Omental fat pad (tissue), 4 donors: ENCODE results near the gene ABCA6. TPM values are rescaled to one million over a fixed set of nuclear protein-coding genes. Genes with fewer than 3 reads are reported as not detected.

ENCODE experiments used
- ATAC-seq: fragments of 150-250 bp; one replicate; pipeline ENCODE4 v1.9.1; 2016; ENCODE audit warnings: mild to moderate bottlenecking, moderate library complexity; ENCODE audit not compliant: low FRiP score
- DNase-seq: peaks from one replicate; pipeline ENCODE4 v3.0.0-alpha.2; 2019; ENCODE audit warnings: low spot score
- total RNA-seq, 4 donors: library from RNA; depleted of rRNA; stranded (reverse); fragments of >200 nt; gene quantifications; one replicate each; pipeline ENCODE4 v1.1.0, GENCODE V29; 2016
- TF ChIP-seq, protein P1 (sequence below), 3 donors: fragments of 450-650 bp; IDR thresholded peaks; one replicate each; pipeline ENCODE4 v1.5.1; 2016 to 2017; ENCODE audit warnings: antibody characterized with exemption in 3 of 3, mild to moderate bottlenecking in 3 of 3, moderate library complexity in 2 of 3

The ABCA6 gene
- total RNA-seq, 4 donors from 2014 or later = 50.2 to 311 (median 163) TPM

DNA sequence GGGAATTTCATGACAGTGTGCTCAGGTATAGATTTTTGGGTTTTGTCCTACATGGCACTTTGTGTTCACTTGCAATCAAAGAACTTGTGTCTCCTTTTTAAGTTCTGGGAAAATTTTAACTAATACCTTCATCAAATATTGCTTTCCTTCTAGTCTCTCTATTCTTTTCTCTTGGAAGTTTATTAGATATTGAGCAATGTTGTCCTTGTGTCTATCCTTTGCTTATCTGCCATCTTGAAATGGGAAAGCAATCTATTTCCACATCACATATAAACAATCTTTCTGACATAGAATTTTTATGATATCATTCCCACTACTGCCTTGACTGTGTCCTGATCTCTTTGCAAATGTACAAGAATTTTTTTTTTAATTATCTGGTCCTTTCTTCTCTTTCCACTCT, 76.6 kb downstream of the ABCA6 start:
- TF ChIP-seq, protein P1, sequence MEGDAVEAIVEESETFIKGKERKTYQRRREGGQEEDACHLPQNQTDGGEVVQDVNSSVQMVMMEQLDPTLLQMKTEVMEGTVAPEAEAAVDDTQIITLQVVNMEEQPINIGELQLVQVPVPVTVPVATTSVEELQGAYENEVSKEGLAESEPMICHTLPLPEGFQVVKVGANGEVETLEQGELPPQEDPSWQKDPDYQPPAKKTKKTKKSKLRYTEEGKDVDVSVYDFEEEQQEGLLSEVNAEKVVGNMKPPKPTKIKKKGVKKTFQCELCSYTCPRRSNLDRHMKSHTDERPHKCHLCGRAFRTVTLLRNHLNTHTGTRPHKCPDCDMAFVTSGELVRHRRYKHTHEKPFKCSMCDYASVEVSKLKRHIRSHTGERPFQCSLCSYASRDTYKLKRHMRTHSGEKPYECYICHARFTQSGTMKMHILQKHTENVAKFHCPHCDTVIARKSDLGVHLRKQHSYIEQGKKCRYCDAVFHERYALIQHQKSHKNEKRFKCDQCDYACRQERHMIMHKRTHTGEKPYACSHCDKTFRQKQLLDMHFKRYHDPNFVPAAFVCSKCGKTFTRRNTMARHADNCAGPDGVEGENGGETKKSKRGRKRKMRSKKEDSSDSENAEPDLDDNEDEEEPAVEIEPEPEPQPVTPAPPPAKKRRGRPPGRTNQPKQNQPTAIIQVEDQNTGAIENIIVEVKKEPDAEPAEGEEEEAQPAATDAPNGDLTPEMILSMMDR (IDR thresholded peaks at IDR 0.05) = no peak
- DNase-seq (no peak), ATAC-seq (no peak)

DNA sequence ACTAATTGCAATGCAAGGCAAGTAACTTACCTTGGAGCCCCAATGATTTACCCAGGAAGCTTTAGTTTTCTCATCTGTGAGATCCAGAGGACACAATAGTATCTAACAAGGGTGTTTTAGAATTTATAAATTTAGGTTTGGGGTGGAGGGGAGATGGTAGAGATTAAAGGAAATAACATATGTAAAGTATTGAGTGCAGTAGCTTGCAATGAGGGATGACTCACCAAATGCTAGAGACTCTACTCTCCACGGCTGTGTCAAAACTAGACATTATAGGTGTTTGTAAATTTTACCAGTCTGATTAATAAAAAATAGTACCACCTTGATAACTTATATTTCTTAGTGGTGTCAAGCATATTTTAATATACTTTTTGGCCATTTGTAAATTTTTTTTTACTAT, 77.2 kb downstream of the ABCA6 start:
- TF ChIP-seq, protein P1 (IDR thresholded peaks at IDR 0.05) = no peak
- no peak for DNase-seq
- no peak for ATAC-seq

DNA sequence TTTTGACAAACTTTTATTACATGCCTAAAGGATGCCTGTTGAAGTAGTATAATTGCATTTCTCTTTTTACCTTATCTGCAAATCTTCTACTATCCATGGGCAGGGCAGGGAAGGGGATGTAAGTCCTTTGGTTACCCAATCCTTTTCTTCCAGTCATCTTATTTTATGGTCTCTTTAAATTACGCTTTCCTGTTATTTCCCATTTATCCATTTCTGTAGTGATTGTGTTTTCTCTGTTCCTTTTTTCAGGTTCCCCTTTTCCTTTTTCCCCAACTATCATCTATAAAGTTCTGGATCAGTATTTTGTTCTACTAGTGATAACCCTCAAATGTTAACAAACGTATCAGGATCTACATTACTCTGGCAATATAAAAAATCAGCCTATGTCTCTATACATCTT, 77.7 kb downstream of the ABCA6 start:
- ATAC-seq (no peak), DNase-seq (no peak)
- TF ChIP-seq, protein P1 (IDR thresholded peaks at IDR 0.05) = no peak

DNA sequence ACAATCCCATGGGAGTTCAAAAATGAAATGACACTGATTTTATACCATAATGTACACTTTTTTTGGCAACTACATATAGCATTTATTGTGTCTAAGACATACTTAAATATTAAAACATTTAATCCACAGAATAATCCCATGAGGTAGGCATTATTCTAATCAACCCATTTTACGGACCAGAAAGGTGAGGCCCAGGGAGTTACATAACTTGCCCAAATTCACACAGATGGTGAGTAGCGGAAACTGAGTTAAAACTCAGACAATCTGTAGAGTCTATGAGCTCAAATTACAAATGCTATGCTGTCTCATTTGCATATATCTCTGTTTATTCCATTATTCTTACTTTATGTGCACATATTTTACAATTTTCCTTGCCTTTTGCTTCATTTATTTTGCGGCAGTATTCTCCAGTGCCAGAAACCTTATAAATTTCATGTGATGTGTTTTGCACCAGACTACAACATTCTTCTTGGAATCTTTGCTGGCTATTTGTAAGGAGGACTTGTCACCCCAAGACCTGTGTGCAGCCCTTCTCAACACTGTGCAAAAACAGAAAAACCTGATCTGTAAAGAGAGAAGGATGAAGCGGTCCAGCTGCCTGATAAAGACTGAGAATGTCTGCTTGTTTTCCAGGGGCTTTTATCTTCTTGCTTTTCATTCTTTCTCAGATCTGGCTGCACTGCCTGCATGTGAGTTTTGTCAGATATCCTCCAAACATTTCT, 78.7 kb downstream of the ABCA6 start:
- no peak for ATAC-seq
- no peak for DNase-seq
- TF ChIP-seq, protein P1 (IDR thresholded peaks at IDR 0.05) = no peak

DNA sequence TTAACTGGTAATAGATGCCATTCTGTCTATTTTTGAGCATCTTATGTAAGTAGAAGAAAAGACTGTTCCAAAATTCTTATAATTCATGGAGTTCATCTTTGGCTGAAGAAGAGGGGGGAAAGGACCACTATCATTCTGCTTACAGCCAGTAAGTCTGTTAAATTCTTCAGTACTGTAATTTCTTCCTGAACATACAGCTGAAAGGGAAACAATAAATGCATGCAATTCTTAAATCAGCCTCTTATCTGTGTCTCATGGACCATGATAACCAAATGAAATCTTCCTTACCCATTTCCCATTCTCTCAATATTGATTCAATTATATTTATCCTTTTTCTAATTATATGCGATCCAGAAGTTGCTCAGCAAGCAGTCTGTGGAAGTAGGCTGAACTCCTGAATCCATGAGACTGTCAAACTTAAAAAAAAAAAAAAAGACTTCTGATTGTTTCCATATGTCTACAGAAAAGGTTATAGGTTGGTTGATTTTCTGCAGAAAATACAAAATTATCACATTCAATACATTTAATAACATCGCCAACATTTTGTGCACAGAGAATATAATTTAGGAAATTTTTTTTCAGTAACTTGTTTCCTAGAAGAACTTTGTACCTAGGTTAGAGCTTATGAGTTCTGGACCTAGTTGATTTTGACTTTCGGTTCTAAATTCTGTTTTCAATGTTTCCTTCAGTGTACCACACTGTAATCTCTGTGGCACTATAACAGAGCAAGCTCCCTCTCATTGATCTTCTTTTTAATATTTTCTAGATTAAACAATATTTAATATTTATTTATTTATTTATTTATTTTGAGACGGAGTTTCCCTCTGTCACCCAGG, 79.8 kb downstream of the ABCA6 start:
- no peak for DNase-seq
- no peak for ATAC-seq
- TF ChIP-seq, protein P1 (IDR thresholded peaks at IDR 0.05) = no peak

DNA sequence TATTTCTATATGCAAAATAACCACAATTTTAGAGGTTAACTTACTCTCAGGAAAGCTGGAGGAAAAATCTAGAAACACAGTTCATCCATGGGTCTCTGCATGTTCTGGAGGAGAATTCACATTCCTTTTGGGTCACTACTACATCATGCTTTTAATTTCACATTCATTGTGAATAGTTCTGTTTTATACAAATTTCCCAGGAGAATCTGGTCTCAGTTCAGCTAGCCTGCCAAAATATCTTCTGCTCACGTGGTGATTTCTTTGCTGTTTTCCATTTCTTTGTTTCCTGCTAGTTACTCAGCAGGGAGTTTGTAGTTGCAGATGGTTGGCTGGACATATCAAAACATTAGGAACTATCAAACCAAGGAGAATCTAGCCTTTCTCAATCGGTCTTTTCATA, 80.9 kb downstream of the ABCA6 start, which contains the start of gene ABCA9:
TSS of gene ABCA9 (minus strand) at position 106 of the 400 bp plus-strand sequence. CDS start 9,801 bp downstream, outside the sequence.
- DNase-seq (no peak), ATAC-seq (no peak)
- TF ChIP-seq, protein P1 (IDR thresholded peaks at IDR 0.05) = no peak
